ENCODE measurements around the gene RNF220.

DNA sequence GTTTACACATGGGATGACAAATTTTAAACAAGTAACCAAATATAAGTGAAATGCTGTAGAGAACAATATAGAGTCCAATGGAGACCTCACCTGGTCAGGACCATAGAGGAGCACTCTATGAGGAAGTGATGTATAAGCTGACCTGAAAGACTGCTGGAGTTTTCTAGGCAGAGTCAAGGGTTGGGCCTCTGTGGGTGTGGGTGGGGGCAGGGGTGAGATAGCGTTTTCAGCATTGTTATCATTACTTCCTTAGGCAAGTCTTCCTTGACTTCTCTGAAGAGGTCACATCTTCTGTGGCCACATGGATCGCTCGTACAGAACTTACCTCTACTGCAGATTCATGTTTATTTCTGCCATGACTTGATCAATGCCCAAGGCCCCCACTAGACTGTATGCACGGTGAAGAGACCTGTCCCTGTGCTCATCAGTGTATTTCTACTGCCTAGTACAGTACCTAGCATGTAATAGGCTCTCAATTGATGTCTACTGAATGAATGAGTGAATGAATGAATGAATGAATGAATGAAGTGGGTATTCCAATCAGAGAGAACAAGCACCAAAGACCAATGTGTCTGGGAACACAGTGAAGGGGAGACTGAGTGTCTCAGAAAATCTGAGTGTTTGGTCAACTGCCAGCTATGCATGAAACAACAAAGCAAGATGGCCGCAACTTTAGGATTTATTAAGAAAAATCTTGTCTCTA is 116.5 kb downstream of the RNF220 start:
- TF ChIP-seq CTCF (conservative IDR thresholded peaks at IDR 0.05) = no peak
- TF ChIP-seq ZFX (IDR thresholded peaks at IDR 0.05) = no peak

Measured in C4-2B (cell line).